Activated T-cell treated with anti-CD3 and anti-CD28 coated beads, Interleukin-2, amount 50 U/mL, for 4 hours (primary cell): ENCODE data around the gene SH3RF2. TPM values are rescaled to one million over a fixed set of nuclear protein-coding genes. Genes with fewer than 3 reads are reported as not detected.

Source experiments
- ATAC-seq, 2 donors: fragments of 200-7000 bp; cut with Tn5 transposase; one replicate each; pipeline ENCODE4 v1.10.0; 2021
- DNase-seq: peaks from one replicate; pipeline ENCODE4 v3.0.0-alpha.2; 2020
- H3K27me3 Mint-ChIP-seq: one replicate; pipeline ENCODE4 v1.8.0; 2021; ENCODE audit warnings: low read depth, mixed read lengths
- H3K36me3 Mint-ChIP-seq: one replicate; pipeline ENCODE4 v1.8.0; 2022; ENCODE audit warnings: mixed read lengths; ENCODE audit not compliant: insufficient read depth
- H3K4me1 Mint-ChIP-seq: one replicate; pipeline ENCODE4 v1.8.0; 2021; ENCODE audit warnings: low read depth, mixed read lengths
- H3K4me3 Mint-ChIP-seq: one replicate; pipeline ENCODE4 v1.8.0; 2021; ENCODE audit warnings: mild to moderate bottlenecking, moderate library complexity, mixed read lengths
- H3K9me3 Mint-ChIP-seq: one replicate; pipeline ENCODE4 v1.8.0; 2021; ENCODE audit warnings: mixed read lengths
- total RNA-seq, 3 donors: library from RNA; stranded (reverse); gene quantifications; one replicate each; pipeline ENCODE4 v1.2.1, GENCODE V29; 2021

The SH3RF2 gene
- total RNA-seq, 3 donors from 2014 or later, result 0.11 to 0.42 (median 0.33) TPM

DNA sequence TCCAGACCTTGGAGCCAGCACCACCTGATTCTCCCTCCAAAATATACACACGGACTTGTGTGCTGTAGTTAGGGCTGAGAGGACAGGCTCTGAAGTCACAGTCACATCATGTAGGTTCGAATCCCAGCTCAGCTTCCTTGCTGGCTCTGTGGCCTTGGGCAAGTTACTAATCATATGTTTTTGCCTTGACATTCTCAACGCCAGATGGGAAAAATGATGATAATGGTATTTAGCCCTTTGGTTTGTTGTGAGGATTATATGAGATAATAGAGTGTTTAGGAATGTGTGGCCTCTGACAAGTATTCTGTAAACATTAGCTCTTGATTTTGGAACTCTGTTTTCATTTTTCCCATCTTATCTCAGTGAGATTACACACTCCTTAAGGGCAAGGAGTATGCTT is 96.5 kb downstream of the SH3RF2 start:
- Mint-ChIP-seq H3K36me3 (no peaks in the 10 kb centered on the region), H3K27me3 (peaks cover 2% of the 10 kb centered on the region), H3K4me1 (no peaks in the 10 kb centered on the region), H3K9me3 (no peaks in the 10 kb centered on the region), H3K4me3 (no peak overlapping the region)
- no peak for ATAC-seq
- no peak for DNase-seq

DNA sequence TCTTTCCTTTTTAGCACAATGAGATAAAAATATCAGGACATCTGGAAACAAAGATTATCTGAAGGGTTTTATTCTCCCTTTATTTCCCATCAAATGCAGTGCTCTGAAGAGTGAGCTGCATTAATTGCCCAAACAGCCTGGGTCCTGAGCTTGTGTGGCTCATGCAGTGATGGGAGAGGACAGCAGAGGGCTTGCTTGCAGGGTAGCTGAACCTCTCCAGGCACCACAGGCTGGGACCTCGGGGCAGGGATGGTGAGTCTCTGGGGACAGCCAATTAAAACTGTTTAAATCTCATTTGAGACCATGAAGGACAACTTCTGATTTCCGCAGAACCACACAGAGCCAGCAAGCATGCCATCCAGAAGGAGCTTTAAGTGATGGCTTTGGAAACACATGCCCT is 97.7 kb downstream of the SH3RF2 start:
- ATAC-seq (no peak), DNase-seq (no peak)
- Mint-ChIP-seq H3K9me3 (no peaks in the 10 kb centered on the region), H3K4me1 (no peaks in the 10 kb centered on the region), H3K36me3 (no peaks in the 10 kb centered on the region), H3K4me3 (no peak overlapping the region), H3K27me3 (peaks cover 2% of the 10 kb centered on the region)

DNA sequence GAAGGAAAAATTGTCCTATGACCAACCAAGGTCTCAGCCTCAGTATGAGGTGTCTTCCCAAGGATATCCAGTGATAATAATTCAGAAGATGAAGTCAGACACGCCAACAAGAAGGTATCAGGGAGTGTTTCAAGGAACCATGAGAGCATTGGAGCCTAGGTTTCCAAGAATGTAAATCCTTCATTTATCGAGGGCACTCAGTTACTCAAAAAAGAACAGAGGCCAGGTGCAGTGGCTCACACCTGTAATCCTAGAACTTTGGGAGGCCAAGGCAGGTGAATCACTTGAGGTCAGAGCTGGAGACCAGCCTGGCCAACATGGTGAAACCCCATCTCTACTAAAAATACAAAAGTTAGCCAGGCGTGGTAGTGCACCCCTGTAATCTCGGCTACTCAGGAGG is 98.2 kb downstream of the SH3RF2 start:
- Mint-ChIP-seq H3K4me3 (no peak overlapping the region), H3K4me1 (no peaks in the 10 kb centered on the region), H3K27me3 (peaks cover 2% of the 10 kb centered on the region), H3K9me3 (no peaks in the 10 kb centered on the region), H3K36me3 (no peaks in the 10 kb centered on the region)
- no peak for DNase-seq
- no peak for ATAC-seq

GRCh38 chr5:146039420-146039819 is 103.0 kb downstream of the SH3RF2 start:
- H3K9me3 Mint-ChIP-seq, result no peaks in the 10 kb centered on the region
- DNase-seq, result no peak
- no peaks in the 10 kb centered on the region for H3K27me3 Mint-ChIP-seq
- ATAC-seq, result no peak
- H3K36me3 Mint-ChIP-seq, result no peaks in the 10 kb centered on the region
- no peaks in the 10 kb centered on the region for H3K4me1 Mint-ChIP-seq
- H3K4me3 Mint-ChIP-seq, result no peak overlapping the region

- ATAC-seq (no peak), DNase-seq (no peak)
- Mint-ChIP-seq H3K4me1 (no peaks in the 10 kb centered on the region), H3K9me3 (no peaks in the 10 kb centered on the region), H3K27me3 (no peaks in the 10 kb centered on the region), H3K4me3 (no peak overlapping the region), H3K36me3 (no peaks in the 10 kb centered on the region)
Observed at GRCh38 chr5:146040527-146040926, 104.1 kb downstream of the SH3RF2 start.

GRCh38 chr5:146041180-146041789 is 104.9 kb downstream of the SH3RF2 start:
- Mint-ChIP-seq H3K9me3 (no peaks in the 10 kb centered on the region), H3K4me3 (no peak overlapping the region)

GRCh38 chr5:146042628-146043279 is 106.4 kb downstream of the SH3RF2 start:
- no peaks in the 10 kb centered on the region for H3K9me3 Mint-ChIP-seq
- H3K4me3 Mint-ChIP-seq, result no peak overlapping the region
- H3K4me1 Mint-ChIP-seq, result no peaks in the 10 kb centered on the region

More at GRCh38 chr5:146041180-146041789, 104.9 kb downstream of the SH3RF2 start:
- Mint-ChIP-seq H3K36me3 (no peaks in the 10 kb centered on the region), H3K27me3 (no peaks in the 10 kb centered on the region), H3K4me1 (no peaks in the 10 kb centered on the region)
- ATAC-seq, result no peak
- DNase-seq, result no peak

GRCh38 chr5:146043722-146044121 is 107.3 kb downstream of the SH3RF2 start:
- Mint-ChIP-seq H3K27me3 (peaks cover 5% of the 10 kb centered on the region), H3K4me3 (no peak overlapping the region), H3K4me1 (no peaks in the 10 kb centered on the region), H3K9me3 (no peaks in the 10 kb centered on the region), H3K36me3 (no peaks in the 10 kb centered on the region)
- no peak for DNase-seq
- ATAC-seq, result no peak

More at GRCh38 chr5:146042628-146043279, 106.4 kb downstream of the SH3RF2 start:
- peaks cover 2% of the 10 kb centered on the region for H3K27me3 Mint-ChIP-seq
- DNase-seq (no peak), ATAC-seq (no peak)
- H3K36me3 Mint-ChIP-seq, result no peaks in the 10 kb centered on the region

GRCh38 chr5:146047396-146047795 is 111.0 kb downstream of the SH3RF2 start:
- H3K27me3 Mint-ChIP-seq, result peaks cover 16% of the 10 kb centered on the region
- no peak for ATAC-seq
- DNase-seq, result no peak
- no peak overlapping the region for H3K4me3 Mint-ChIP-seq
- no peaks in the 10 kb centered on the region for H3K36me3 Mint-ChIP-seq
- no peaks in the 10 kb centered on the region for H3K9me3 Mint-ChIP-seq
- H3K4me1 Mint-ChIP-seq, result no peaks in the 10 kb centered on the region

DNA sequence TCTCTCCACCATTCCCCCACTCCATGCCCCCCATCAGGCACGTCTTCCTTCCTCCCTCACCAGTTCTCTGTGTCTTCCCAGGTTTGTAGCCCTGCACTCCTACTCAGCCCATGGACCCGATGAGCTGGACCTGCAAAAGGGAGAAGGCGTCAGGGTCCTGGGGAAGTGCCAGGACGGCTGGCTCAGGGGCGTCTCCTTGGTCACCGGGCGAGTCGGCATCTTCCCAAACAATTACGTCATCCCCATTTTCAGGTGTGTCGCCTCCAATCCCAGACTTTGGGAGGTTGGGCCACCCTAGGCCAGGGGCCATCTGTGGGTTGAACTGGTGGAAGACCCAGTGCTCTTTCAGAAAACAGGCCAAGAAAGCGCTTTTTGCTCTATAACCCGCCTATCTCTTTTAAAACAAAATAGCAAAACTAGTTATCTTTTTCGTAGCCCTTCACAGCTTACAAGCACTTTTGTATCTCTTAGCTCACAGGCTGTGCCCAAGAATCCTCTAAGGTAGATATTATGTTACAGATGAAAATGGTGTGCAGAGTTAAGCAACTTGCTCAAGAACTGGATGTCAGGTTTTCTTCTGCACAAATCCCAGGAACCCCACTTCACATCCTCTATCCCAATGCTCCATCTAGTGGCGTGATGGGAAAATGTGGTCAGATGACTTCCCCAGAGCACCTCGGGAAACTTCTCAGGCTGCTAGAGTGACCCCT is 112.8 kb downstream of the SH3RF2 start:
- H3K36me3 Mint-ChIP-seq, result no peaks in the 10 kb centered on the region
- DNase-seq, result no peak
- H3K4me3 Mint-ChIP-seq, result no peak overlapping the region
- no peaks in the 10 kb centered on the region for H3K4me1 Mint-ChIP-seq
- H3K9me3 Mint-ChIP-seq, result no peaks in the 10 kb centered on the region
- H3K27me3 Mint-ChIP-seq, result peaks cover 16% of the 10 kb centered on the region
- ATAC-seq, result no peak

DNA sequence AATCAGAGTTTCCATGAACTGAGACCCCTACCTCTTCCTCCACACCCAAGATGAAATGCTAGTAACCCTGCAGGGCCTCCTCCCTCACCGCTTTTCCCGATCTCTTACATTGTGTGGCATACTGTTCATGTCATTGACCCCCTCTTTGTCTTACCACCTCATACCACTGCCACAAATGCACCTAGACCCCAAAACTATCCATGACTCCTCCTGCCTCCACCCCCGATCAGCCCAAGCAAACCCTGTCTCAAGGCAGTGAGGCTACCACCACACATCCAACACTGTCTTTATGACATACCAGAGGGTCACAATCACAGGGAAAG is 113.3 kb downstream of the SH3RF2 start:
- ATAC-seq (no peak), DNase-seq (no peak)
- no peaks in the 10 kb centered on the region for H3K36me3 Mint-ChIP-seq
- no peaks in the 10 kb centered on the region for H3K9me3 Mint-ChIP-seq
- peaks cover 16% of the 10 kb centered on the region for H3K27me3 Mint-ChIP-seq
- no peak overlapping the region for H3K4me3 Mint-ChIP-seq
- no peaks in the 10 kb centered on the region for H3K4me1 Mint-ChIP-seq

GRCh38 chr5:146050086-146050485 is 113.7 kb downstream of the SH3RF2 start:
- Mint-ChIP-seq H3K4me3 (no peak overlapping the region), H3K9me3 (no peaks in the 10 kb centered on the region), H3K4me1 (no peaks in the 10 kb centered on the region), H3K27me3 (peaks cover 16% of the 10 kb centered on the region), H3K36me3 (no peaks in the 10 kb centered on the region)
- DNase-seq (no peak), ATAC-seq (no peak)

DNA sequence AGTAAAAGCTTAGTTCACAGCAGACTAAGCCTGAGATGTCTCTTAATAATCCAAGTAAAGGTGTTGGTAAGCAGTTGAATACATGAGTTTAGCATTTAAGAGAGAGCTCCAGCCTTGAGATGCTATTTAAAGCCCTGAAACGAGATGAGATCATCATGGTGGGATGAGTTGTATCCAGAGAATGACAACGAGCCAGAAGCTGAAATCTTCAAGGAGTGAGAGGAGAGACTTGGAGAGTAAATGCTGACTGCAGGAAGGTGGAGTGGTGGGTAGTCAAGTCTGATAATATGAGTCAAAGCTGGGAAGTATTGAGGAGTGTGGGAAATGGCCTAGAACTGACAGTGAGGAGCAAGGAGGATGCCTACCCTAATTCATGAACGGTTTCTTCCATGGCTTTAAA is 115.3 kb downstream of the SH3RF2 start:
- H3K27me3 Mint-ChIP-seq, result peaks cover 19% of the 10 kb centered on the region
- DNase-seq, result no peak
- no peaks in the 10 kb centered on the region for H3K9me3 Mint-ChIP-seq
- ATAC-seq, result no peak
- no peak overlapping the region for H3K4me3 Mint-ChIP-seq
- H3K36me3 Mint-ChIP-seq, result no peaks in the 10 kb centered on the region
- no peaks in the 10 kb centered on the region for H3K4me1 Mint-ChIP-seq

- peaks cover 17% of the 10 kb centered on the region for H3K27me3 Mint-ChIP-seq
- H3K36me3 Mint-ChIP-seq, result no peaks in the 10 kb centered on the region
- no peaks in the 10 kb centered on the region for H3K9me3 Mint-ChIP-seq
- no peaks in the 10 kb centered on the region for H3K4me1 Mint-ChIP-seq
- no peak overlapping the region for H3K4me3 Mint-ChIP-seq
- ATAC-seq (no peak), DNase-seq (no peak)
Observed at GRCh38 chr5:146052780-146053179, 116.4 kb downstream of the SH3RF2 start.

DNA sequence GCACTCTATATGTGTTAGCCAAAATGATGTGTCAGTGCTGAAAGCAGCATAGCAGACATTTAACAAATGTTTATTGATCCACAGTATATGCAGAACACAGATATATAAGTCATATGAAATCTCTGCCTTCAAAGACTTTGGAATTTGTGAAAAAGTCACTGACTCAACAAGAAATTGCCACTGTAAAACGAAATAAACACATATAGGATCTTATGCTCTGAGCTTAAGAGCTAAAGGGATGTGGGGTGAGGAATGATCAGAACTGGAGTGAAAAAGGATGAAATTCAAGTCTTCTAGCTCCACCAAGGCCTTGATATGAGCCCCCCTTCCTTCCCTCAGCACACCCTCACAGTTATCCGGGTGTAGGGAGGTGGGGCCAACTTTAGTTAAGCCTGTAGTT is 119.1 kb downstream of the SH3RF2 start:
- Mint-ChIP-seq H3K9me3 (no peaks in the 10 kb centered on the region), H3K4me3 (no peak overlapping the region), H3K36me3 (no peaks in the 10 kb centered on the region), H3K27me3 (peaks cover 6% of the 10 kb centered on the region), H3K4me1 (no peaks in the 10 kb centered on the region)
- no peak for DNase-seq
- ATAC-seq, result no peak
